Kidney epithelial cell (primary cell): ENCODE data around the gene PREX1. TPM values are rescaled to one million over a fixed set of nuclear protein-coding genes. Genes with fewer than 3 reads are reported as not detected.

Experiments used
- DNase-seq: peaks from one replicate; pipeline ENCODE4 v3.0.0-alpha.2; 2010; ENCODE audit warnings: low read depth
- H3K27me3 ChIP-seq: 2 replicates; pipeline ENCODE4 v1.6.0; 2011; ENCODE audit warnings: low read length; ENCODE audit not compliant: control insufficient read depth, insufficient read depth
- H3K36me3 ChIP-seq: 2 replicates; pipeline ENCODE4 v1.5.1; 2011; ENCODE audit warnings: low read length; ENCODE audit not compliant: control insufficient read depth, insufficient read depth
- H3K4me3 ChIP-seq: 2 replicates; pipeline ENCODE4 v1.5.1; 2011; ENCODE audit warnings: low read depth, mild to moderate bottlenecking, control low read depth, low read length
- CTCF ChIP-seq: IDR thresholded peaks from 2 replicates; pipeline ENCODE4 v1.5.1; 2011; ENCODE audit warnings: mild to moderate bottlenecking, moderate library complexity, low read length, control low read depth, inconsistent platforms; ENCODE audit not compliant: insufficient read depth, poor library complexity, severe bottlenecking
- total RNA-seq: library from RNA; depleted of rRNA; stranded (reverse); fragments of >200 nt; gene quantifications from 2 replicates; pipeline ENCODE4 v1.2.3, GENCODE V29; 2015

The PREX1 gene
- total RNA-seq, 1 donor from 2014 or later = 3.5 TPM

- no peak overlapping the region for H3K4me3 ChIP-seq
- peaks cover 10% of the 10 kb centered on the region for H3K27me3 ChIP-seq
- no peak for TF ChIP-seq CTCF
- H3K36me3 ChIP-seq = no peaks in the 10 kb centered on the region
- DNase-seq = no peak
Measured at GRCh38 chr20:48766205-48766604, 61.6 kb downstream of the PREX1 start.

DNA sequence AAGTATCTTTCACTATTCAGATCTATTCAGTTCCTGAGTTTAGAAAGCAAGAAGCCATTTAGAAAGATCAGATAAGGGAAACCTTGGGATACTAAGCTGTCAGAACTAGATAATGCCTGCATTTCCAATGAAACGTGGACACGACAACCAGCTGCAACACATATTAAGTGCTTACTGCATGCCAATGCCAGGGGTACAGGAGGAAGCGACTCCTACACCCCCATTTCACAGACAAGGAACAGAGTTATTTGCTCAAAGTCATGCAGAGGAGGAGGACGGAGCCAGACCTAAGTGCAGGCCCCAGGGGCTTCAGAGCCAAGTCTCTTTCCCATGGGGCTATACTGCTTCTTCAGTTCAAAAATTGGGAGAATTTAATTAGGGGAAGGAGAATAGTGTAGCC is 62.4 kb downstream of the PREX1 start:
- no peak for DNase-seq
- no peak for TF ChIP-seq CTCF
- Histone ChIP-seq H3K4me3 (no peak overlapping the region), H3K36me3 (no peaks in the 10 kb centered on the region), H3K27me3 (peaks cover 7% of the 10 kb centered on the region)

DNA sequence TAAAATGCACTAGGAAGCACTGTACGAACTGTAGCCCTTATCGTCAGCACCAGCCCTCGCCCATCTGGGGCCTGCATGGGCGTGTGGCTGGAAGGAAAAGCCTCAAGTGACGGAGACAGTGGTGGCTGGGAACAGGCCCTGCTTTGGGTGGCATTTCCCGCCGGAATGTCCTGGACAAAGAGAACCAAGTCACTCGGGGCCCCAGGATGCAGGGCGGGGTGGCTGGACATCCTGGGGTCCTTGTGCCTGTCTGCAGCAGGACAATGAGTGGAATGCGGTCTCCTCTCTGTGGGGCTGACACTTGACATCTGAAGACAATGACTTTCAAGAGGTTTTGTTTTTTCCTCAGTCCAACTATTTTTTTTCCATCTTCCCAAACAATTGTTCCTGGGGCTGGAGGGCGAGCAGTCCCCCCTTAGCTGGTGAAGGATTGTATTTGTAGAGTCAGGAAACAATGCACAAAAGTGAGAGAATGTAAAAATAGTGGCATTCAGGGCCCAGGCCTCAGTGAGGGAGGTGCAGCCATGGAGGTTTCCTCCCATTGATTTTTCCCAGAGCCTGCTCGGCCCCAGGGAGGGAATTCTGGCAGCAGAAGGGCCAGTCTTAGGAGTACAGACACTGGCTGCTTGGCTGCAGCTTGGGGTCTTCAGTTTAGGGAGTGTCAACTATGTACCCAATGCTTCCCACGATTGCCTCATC is 64.4 kb downstream of the PREX1 start:
- DNase-seq = no peak
- no peak overlapping the region for H3K4me3 ChIP-seq
- TF ChIP-seq CTCF = no peak
- no peaks in the 10 kb centered on the region for H3K27me3 ChIP-seq
- no peaks in the 10 kb centered on the region for H3K36me3 ChIP-seq

DNA sequence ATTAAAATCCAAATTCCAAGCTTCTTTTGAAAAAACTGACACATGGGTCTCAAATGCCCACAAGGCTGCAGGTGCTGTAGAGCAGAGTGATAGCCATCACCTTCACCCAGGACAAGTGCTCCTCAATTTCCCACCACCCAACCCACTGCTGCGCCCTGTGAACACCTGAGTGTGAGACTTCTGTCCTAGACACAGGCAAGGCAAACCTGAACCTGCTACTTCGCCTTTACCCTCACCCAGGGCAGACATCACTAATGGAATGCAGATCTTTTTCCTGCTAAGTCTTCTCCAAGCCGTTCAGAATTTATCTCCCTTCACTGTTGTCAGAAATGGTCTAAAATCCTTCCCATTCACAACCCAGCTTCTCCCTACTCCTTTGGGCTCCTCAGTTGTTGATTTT is 65.9 kb downstream of the PREX1 start:
- Histone ChIP-seq H3K27me3 (no peaks in the 10 kb centered on the region), H3K36me3 (no peaks in the 10 kb centered on the region), H3K4me3 (no peak overlapping the region)
- no peak for DNase-seq
- TF ChIP-seq CTCF = no peak

GRCh38 chr20:48761023-48761785 is 66.6 kb downstream of the PREX1 start:
- TF ChIP-seq CTCF = no peak
- Histone ChIP-seq H3K36me3 (no peaks in the 10 kb centered on the region), H3K27me3 (no peaks in the 10 kb centered on the region), H3K4me3 (no peak overlapping the region)
- no peak for DNase-seq
